Activated B cell treated with CpG ODN at 0.5 μM for 24 hours (primary cell): ENCODE data around the gene DPM3. TPM values are rescaled to one million over a fixed set of nuclear protein-coding genes. Genes with fewer than 3 reads are reported as not detected.

Source experiments
- ATAC-seq: fragments of 200-7000 bp; cut with Tn5 transposase; one replicate; pipeline ENCODE4 v1.10.0; 2021; ENCODE audit warnings: low read depth, mild to moderate bottlenecking, moderate library complexity
- CTCF ChIA-PET: fragments of 350-600 bp; sonication (Branson Sonifier 250); formaldehyde crosslinking; loops from one replicate; lab custom pipeline; 2021; ENCODE audit warnings: antibody characterized with exemption; lab: Charles Lee
- POLR2A ChIA-PET: fragments of 350-600 bp; sonication (Branson Sonifier 250); formaldehyde crosslinking; loops from one replicate; lab custom pipeline; 2021; ENCODE audit warnings: antibody characterized with exemption; lab: Charles Lee
- DNase-seq: peaks from one replicate; pipeline ENCODE4 v3.0.0; 2022
- H3K27ac Mint-ChIP-seq: one replicate; pipeline ENCODE4 v1.8.0; 2020; ENCODE audit warnings: mixed read lengths
- H3K27me3 Mint-ChIP-seq: one replicate; pipeline ENCODE4 v1.8.0; 2021; ENCODE audit warnings: mixed read lengths
- H3K36me3 Mint-ChIP-seq: one replicate; pipeline ENCODE4 v1.8.0; 2021; ENCODE audit warnings: low read depth, mixed read lengths
- H3K4me1 Mint-ChIP-seq: one replicate; pipeline ENCODE4 v1.8.0; 2021; ENCODE audit warnings: mixed read lengths
- H3K4me3 Mint-ChIP-seq: one replicate; pipeline ENCODE4 v1.8.0; 2020; ENCODE audit warnings: mild to moderate bottlenecking, mixed read lengths
- H3K9me3 Mint-ChIP-seq: one replicate; pipeline ENCODE4 v1.8.0; 2020; ENCODE audit warnings: mixed read lengths
- CTCF ChIP-seq: fragments of 200-600 bp; IDR thresholded peaks from one replicate; pipeline ENCODE4 v1.8.0; 2022; ENCODE audit warnings: antibody characterized with exemption, mild to moderate bottlenecking
- intact Hi-C: fragments of 100-400 bp; cut with micrococcal nuclease; formaldehyde crosslinking; loops from one replicate; pipeline ENCODE4 v1.15.1; 2024
- total RNA-seq: library from RNA; stranded (reverse); gene quantifications from 2 replicates; pipeline ENCODE4 v1.2.3, GENCODE V29; 2022

The DPM3 gene
- total RNA-seq, 1 donor from 2014 or later = 33.2 TPM

GRCh38 chr1:155107309-155108264 lies 32.7 kb downstream of the DPM3 start:
- H3K27ac Mint-ChIP-seq = no peak overlapping the region
- intact Hi-C loops = no loop called here
- POLR2A ChIA-PET = no interaction called here

GRCh38 chr1:155106862-155107261 lies 33.5 kb downstream of the DPM3 start:
- H3K4me1 Mint-ChIP-seq = no peaks in the 10 kb centered on the region
- ChIA-PET POLR2A (no interaction called here), CTCF (interaction anchor here (1.2 kb wide), 2 partner anchors 61 to 66 kb away, joined by 3 to 4 read pairs; partner anchors contain the start of gene KRTCAP2)
- intact Hi-C loops = no loop called here
- H3K4me3 Mint-ChIP-seq = no peak overlapping the region
- H3K36me3 Mint-ChIP-seq = no peaks in the 10 kb centered on the region
- no peak overlapping the region for H3K27ac Mint-ChIP-seq
- DNase-seq (no peak), ATAC-seq (no peak)
- TF ChIP-seq CTCF = no peak
- no peaks in the 10 kb centered on the region for H3K9me3 Mint-ChIP-seq
- H3K27me3 Mint-ChIP-seq = peaks cover 2% of the 10 kb centered on the region

More at GRCh38 chr1:155107309-155108264, 32.7 kb downstream of the DPM3 start:
- peaks cover 2% of the 10 kb centered on the region for H3K27me3 Mint-ChIP-seq
- CTCF ChIA-PET = interaction anchor here (1.2 kb wide), 2 partner anchors 60 to 65 kb away, joined by 3 to 4 read pairs; partner anchors contain the start of gene KRTCAP2
- H3K9me3 Mint-ChIP-seq = no peaks in the 10 kb centered on the region
- no peaks in the 10 kb centered on the region for H3K4me1 Mint-ChIP-seq
- no peaks in the 10 kb centered on the region for H3K36me3 Mint-ChIP-seq
- H3K4me3 Mint-ChIP-seq = no peak overlapping the region
- no peak for DNase-seq
- no peak for TF ChIP-seq CTCF
- no peak for ATAC-seq

- TF ChIP-seq CTCF = no peak
- POLR2A ChIA-PET = no interaction called here
- H3K9me3 Mint-ChIP-seq = no peaks in the 10 kb centered on the region
- peaks cover 2% of the 10 kb centered on the region for H3K27me3 Mint-ChIP-seq
- H3K36me3 Mint-ChIP-seq = no peaks in the 10 kb centered on the region
- DNase-seq (no peak), ATAC-seq (no peak)
- H3K4me3 Mint-ChIP-seq = no peak overlapping the region
- H3K27ac Mint-ChIP-seq = no peak overlapping the region
- intact Hi-C loops = no loop called here
- CTCF ChIA-PET = interaction anchor here (0.7 kb wide), 1 partner anchor 39 kb away, joined by 4 read pairs; no protein-coding TSS in a partner anchor
- no peaks in the 10 kb centered on the region for H3K4me1 Mint-ChIP-seq
These were observed 34.7 kb downstream of the DPM3 start for GRCh38 chr1:155105604-155106011.

GRCh38 chr1:155104605-155105534 lies 35.5 kb downstream of the DPM3 start:
- CTCF ChIA-PET = no interaction called here
- no peak for DNase-seq
- Mint-ChIP-seq H3K4me1 (no peaks in the 10 kb centered on the region), H3K9me3 (no peaks in the 10 kb centered on the region), H3K4me3 (no peak overlapping the region), H3K27ac (no peak overlapping the region), H3K36me3 (no peaks in the 10 kb centered on the region), H3K27me3 (peaks cover 2% of the 10 kb centered on the region)
- intact Hi-C loops = no loop called here
- POLR2A ChIA-PET = no interaction called here
- ATAC-seq = no peak
- no peak for TF ChIP-seq CTCF
